ENCODE data around the gene KDM6A.

Gene KDM6A

GRCh38 chrX:45133465-45133864 lies 260.5 kb downstream of the KDM6A start:
- no peak for DNase-seq

- no peak for DNase-seq
Measured at GRCh38 chrX:45134315-45134731, 261.3 kb downstream of the KDM6A start.

GRCh38 chrX:45134775-45135174 lies 261.8 kb downstream of the KDM6A start:
- DNase-seq = no peak

GRCh38 chrX:45135391-45136075 lies 262.5 kb downstream of the KDM6A start:
- DNase-seq = peak; percentile 6

- peak; percentile 12 for DNase-seq
Measured at GRCh38 chrX:45137531-45137930, 264.5 kb downstream of the KDM6A start.

GRCh38 chrX:45138525-45138924 lies 265.5 kb downstream of the KDM6A start:
- DNase-seq = no peak

GRCh38 chrX:45140812-45141211 lies 267.8 kb downstream of the KDM6A start:
- DNase-seq = no peak

GRCh38 chrX:45142185-45142584 lies 269.2 kb downstream of the KDM6A start:
- no peak for DNase-seq

- DNase-seq = no peak
Measured at GRCh38 chrX:45143455-45143854, 270.5 kb downstream of the KDM6A start.

GRCh38 chrX:45145492-45146215 lies 272.7 kb downstream of the KDM6A start:
- DNase-seq = no peak

- no peak for DNase-seq
Measured at GRCh38 chrX:45150821-45151220, 277.8 kb downstream of the KDM6A start.

- DNase-seq = no peak
Measured at GRCh38 chrX:45154033-45154360, 281.0 kb downstream of the KDM6A start.

- no peak for DNase-seq
Measured at GRCh38 chrX:45154462-45154861, 281.5 kb downstream of the KDM6A start.

- no peak for DNase-seq
Measured at GRCh38 chrX:45157647-45158046, 284.7 kb downstream of the KDM6A start.

Data from eye (tissue), 1 donor.